SK-N-SH (cell line): Measurements from ENCODE around the gene SLC17A9. TPM values are rescaled to one million over a fixed set of nuclear protein-coding genes. Genes with fewer than 3 reads are reported as not detected.

ENCODE experiments used
- CTCF ChIA-PET: fragments of 300-600, 350-600 bp; formaldehyde crosslinking; extraction: SDS; loops from one replicate; lab custom pipeline; 2021; lab: Yijun Ruan, JAX
- POLR2A ChIA-PET: fragments of 350-600 bp; sonication (Branson Sonifier 250); formaldehyde crosslinking; extraction: SDS; loops from one replicate; lab custom pipeline; 2020; ENCODE audit warnings: antibody characterized with exemption, inconsistent platforms; lab: Yijun Ruan, JAX
- DNase-seq: peaks from one replicate; pipeline ENCODE4 v3.0.0; 2012
- H2AFZ ChIP-seq: fragments of 200-600 bp; sonication (generic); 2 replicates; pipeline ENCODE4 v1.8.1; 2016; ENCODE audit warnings: antibody characterized with exemption, mild to moderate bottlenecking, low read depth
- H3F3A ChIP-seq: fragments of 200-600 bp; sonication (generic); replicated peaks from 2 replicates; pipeline ENCODE3; 2016; ENCODE audit warnings: antibody characterized with exemption, mild to moderate bottlenecking; ENCODE audit not compliant: insufficient read depth
- H3K27ac ChIP-seq, 2 experiments: fragments of 200-500 bp in 1 of 2; fragments of 200-600 bp in 1 of 2; sonication (Bioruptor generic) in 1 of 2; sonication (generic), shearing (Covaris generic) in 1 of 2; 2 replicates each; pipeline versions ENCODE4 v1.5.1 to v1.6.1; 2014 to 2016; ENCODE audit warnings: low read depth in 2 of 2, inconsistent platforms in 1 of 2, low read length in 1 of 2, mild to moderate bottlenecking in 1 of 2, mixed read lengths in 1 of 2
- H3K27me3 ChIP-seq: fragments of 200-600 bp; sonication (generic), shearing (Covaris generic); 2 replicates; pipeline ENCODE4 v1.6.1; 2016; ENCODE audit warnings: mixed run types; ENCODE audit not compliant: insufficient read depth
- H3K36me3 ChIP-seq, 2 experiments: fragments of 200-500 bp in 1 of 2; fragments of 200-600 bp in 1 of 2; sonication (Bioruptor generic) in 1 of 2; sonication (generic) in 1 of 2; replicated peaks in 1 of 2; 2 replicates each; pipeline versions ENCODE3 to v1.5.1; 2014 to 2016; ENCODE audit warnings: low read length in 1 of 2, mild to moderate bottlenecking in 1 of 2; ENCODE audit not compliant: insufficient read depth in 2 of 2, control insufficient read depth in 1 of 2
- H3K4me1 ChIP-seq, 2 experiments: fragments of 200-500 bp in 1 of 2; fragments of 200-600 bp in 1 of 2; sonication (Bioruptor generic) in 1 of 2; sonication (generic), shearing (Covaris generic) in 1 of 2; 2 replicates each; pipeline versions ENCODE4 v1.5.1 to v1.6.1; 2014 to 2016; ENCODE audit warnings: low read depth in 1 of 2, low read length in 1 of 2, mixed run types in 1 of 2; ENCODE audit not compliant: insufficient read depth in 2 of 2, control insufficient read depth in 1 of 2
- H3K4me2 ChIP-seq: fragments of 200-600 bp; sonication (generic), shearing (Covaris generic); 2 replicates; pipeline ENCODE4 v1.6.1; 2017; ENCODE audit warnings: mixed run types
- H3K4me3 ChIP-seq, 2 experiments: fragments of 200-500 bp in 1 of 2; fragments of 200-600 bp in 1 of 2; sonication (Bioruptor generic) in 1 of 2; sonication (generic), shearing (Covaris generic) in 1 of 2; 2 replicates each; pipeline versions ENCODE4 v1.5.1 to v1.8.1; 2014 to 2016; ENCODE audit warnings: low read depth in 2 of 2, inconsistent platforms in 1 of 2, low read length in 1 of 2, mild to moderate bottlenecking in 1 of 2, mixed read lengths in 1 of 2, moderate library complexity in 1 of 2
- H3K79me2 ChIP-seq: fragments of 200-600 bp; sonication (generic); 2 replicates; pipeline ENCODE4 v1.8.1; 2017; ENCODE audit warnings: mild to moderate bottlenecking; ENCODE audit not compliant: insufficient read depth
- H3K9ac ChIP-seq: fragments of 200-600 bp; sonication (generic); 2 replicates; pipeline ENCODE4 v1.6.1; 2017; ENCODE audit warnings: mixed run types
- H3K9me2 ChIP-seq: fragments of 200-600 bp; sonication (generic); 2 replicates; pipeline ENCODE4 v1.6.1; 2017; ENCODE audit warnings: mixed run types
- H3K9me3 ChIP-seq: fragments of 200-600 bp; sonication (generic); 2 replicates; pipeline ENCODE4 v1.6.1; 2017; ENCODE audit warnings: mixed run types, mild to moderate bottlenecking, moderate library complexity
- H4K20me1 ChIP-seq: fragments of 200-600 bp; sonication (generic); 2 replicates; pipeline ENCODE4 v1.6.1; 2017; ENCODE audit warnings: mild to moderate bottlenecking, mixed run types; ENCODE audit not compliant: insufficient read depth
- ELF1 ChIP-seq: IDR thresholded peaks from 2 replicates; pipeline ENCODE4 v1.4.0; 2012
- EZH2phosphoT487 ChIP-seq: fragments of 200-600 bp; sonication (generic); IDR thresholded peaks from 2 replicates; pipeline ENCODE4 v1.6.1; 2017; ENCODE audit warnings: low read depth, mixed run types, mild to moderate bottlenecking, antibody characterized with exemption, moderate library complexity, borderline replicate concordance
- FOSL2 ChIP-seq: IDR thresholded peaks from 2 replicates; pipeline ENCODE4 v1.4.0; 2012; ENCODE audit warnings: low read depth, mild to moderate bottlenecking, moderate library complexity, borderline replicate concordance
- FOXM1 ChIP-seq: IDR thresholded peaks from 2 replicates; pipeline ENCODE4 v1.4.0; 2012; ENCODE audit warnings: low read depth, mild to moderate bottlenecking
- GATA2 ChIP-seq: sonication (generic); formaldehyde crosslinking; IDR thresholded peaks from 2 replicates; pipeline ENCODE4 v1.5.0; 2020; ENCODE audit warnings: mild to moderate bottlenecking, missing genetic modification reagents
- JUND ChIP-seq: IDR thresholded peaks from 2 replicates; pipeline ENCODE4 v1.4.0; 2012
- MEF2A ChIP-seq: IDR thresholded peaks from 2 replicates; pipeline ENCODE4 v1.4.0; 2012; ENCODE audit warnings: low read depth, borderline replicate concordance
- RAD21 ChIP-seq: IDR thresholded peaks from 2 replicates; pipeline ENCODE4 v1.6.1; 2012; ENCODE audit warnings: mild to moderate bottlenecking, low read length
- REST ChIP-seq: IDR thresholded peaks from 2 replicates; pipeline ENCODE4 v1.6.1; 2012; ENCODE audit warnings: mild to moderate bottlenecking, low read depth, low read length, moderate library complexity
- RXRA ChIP-seq: IDR thresholded peaks from 2 replicates; pipeline ENCODE4 v1.4.0; 2012; ENCODE audit warnings: low read depth, mild to moderate bottlenecking, borderline replicate concordance
- SIN3A ChIP-seq: IDR thresholded peaks from 2 replicates; pipeline ENCODE4 v1.6.1; 2012; ENCODE audit warnings: low read depth, mild to moderate bottlenecking, low read length, moderate library complexity, borderline replicate concordance
- SMC3 ChIP-seq: IDR thresholded peaks from 2 replicates; pipeline ENCODE4 v1.6.1; 2012; ENCODE audit warnings: low read depth, low read length, improper control_type of control experiment
- TAF1 ChIP-seq: IDR thresholded peaks from 2 replicates; pipeline ENCODE4 v1.6.1; 2012; ENCODE audit warnings: low read depth, mild to moderate bottlenecking, low read length, moderate library complexity, borderline replicate concordance
- ZBTB33 ChIP-seq: IDR thresholded peaks from 2 replicates; pipeline ENCODE4 v1.4.0; 2012; ENCODE audit warnings: low read depth, borderline replicate concordance
- WGBS: methylation state at CpG from one replicate; pipeline ENCODE4 v1.1.6; 2017; ENCODE audit warnings: low lambda C conversion rate; 5-methylcytosine and 5-hydroxymethylcytosine counted together
- polyA plus RNA-seq, 3 experiments: library from polyadenylated mRNA; depleted of rRNA; stranded (reverse); fragments of >200 nt; gene quantifications; 2 replicates each; pipeline ENCODE4 v1.2.3, GENCODE V29; 2012
- TF ChIP-seq, protein P1 (sequence below): fragments of 200-600 bp; sonication (generic); IDR thresholded peaks from 2 replicates; pipeline ENCODE4 v1.6.1; 2017; ENCODE audit warnings: antibody characterized with exemption, mild to moderate bottlenecking, moderate library complexity

Gene SLC17A9
- polyA plus RNA-seq, 1 of the 3 experiments (the other 2 are of a cell fraction) = not detected

- 91% methylated on average over 13 of the region's 14 CpGs for WGBS
These were observed 24.1 kb upstream of the SLC17A9 start for GRCh38 chr20:62928246-62928939.

More at GRCh38 chr20:62928246-62928939, 24.1 kb upstream of the SLC17A9 start:
- ChIA-PET POLR2A (interaction anchor here (2.1 kb wide), 1 partner anchor 9 kb away, joined by 8 read pairs; the partner anchor contains the start of gene GID8), CTCF (interaction anchor here (0.7 to 6.7 kb wide), 3 partner anchors 8 to 106 kb away, joined by 3 to 50 read pairs (median 3); partner anchors contain the start of gene GID8)
- Histone ChIP-seq H3K4me2 (no peak overlapping the region), H3F3A (peaks cover 26% of the 10 kb centered on the region), H3K4me3 (no peak overlapping the region), H2AFZ (no peak overlapping the region), H3K9ac (no peak overlapping the region), H3K9me2 (no peaks in the 10 kb centered on the region), H3K27ac (no peak overlapping the region), H4K20me1 (peaks cover 59% of the 10 kb centered on the region), H3K79me2 (peaks cover 97% of the 10 kb centered on the region), H3K27me3 (no peaks in the 10 kb centered on the region), H3K9me3 (no peaks in the 10 kb centered on the region), H3K4me1 (peaks cover 8 to 21% of the 10 kb centered on the region in 2 experiments; a peak in 2 of 4 replicates), H3K36me3 (peaks cover 7% of the 10 kb centered on the region in 2 experiments)
- DNase-seq = no peak
- TF ChIP-seq SIN3A (no peak), TAF1 (no peak), SMC3 (no peak), FOSL2 (no peak), EZH2phosphoT487 (no peak), GATA2 (CRISPR knock-in tag) (no peak), FOXM1 (no peak), MEF2A (no peak), REST (no peak), RXRA (no peak), ZBTB33 (no peak), ELF1 (no peak), RAD21 (no peak), JUND (no peak)
- TF ChIP-seq, protein P1, sequence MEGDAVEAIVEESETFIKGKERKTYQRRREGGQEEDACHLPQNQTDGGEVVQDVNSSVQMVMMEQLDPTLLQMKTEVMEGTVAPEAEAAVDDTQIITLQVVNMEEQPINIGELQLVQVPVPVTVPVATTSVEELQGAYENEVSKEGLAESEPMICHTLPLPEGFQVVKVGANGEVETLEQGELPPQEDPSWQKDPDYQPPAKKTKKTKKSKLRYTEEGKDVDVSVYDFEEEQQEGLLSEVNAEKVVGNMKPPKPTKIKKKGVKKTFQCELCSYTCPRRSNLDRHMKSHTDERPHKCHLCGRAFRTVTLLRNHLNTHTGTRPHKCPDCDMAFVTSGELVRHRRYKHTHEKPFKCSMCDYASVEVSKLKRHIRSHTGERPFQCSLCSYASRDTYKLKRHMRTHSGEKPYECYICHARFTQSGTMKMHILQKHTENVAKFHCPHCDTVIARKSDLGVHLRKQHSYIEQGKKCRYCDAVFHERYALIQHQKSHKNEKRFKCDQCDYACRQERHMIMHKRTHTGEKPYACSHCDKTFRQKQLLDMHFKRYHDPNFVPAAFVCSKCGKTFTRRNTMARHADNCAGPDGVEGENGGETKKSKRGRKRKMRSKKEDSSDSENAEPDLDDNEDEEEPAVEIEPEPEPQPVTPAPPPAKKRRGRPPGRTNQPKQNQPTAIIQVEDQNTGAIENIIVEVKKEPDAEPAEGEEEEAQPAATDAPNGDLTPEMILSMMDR = no peak
